Parathyroid adenoma (tissue), 2 donors: ENCODE measurements around the gene ITGA11.

Source experiments
- H2AFZ ChIP-seq: fragments of 300-600 bp; sonication (generic); one replicate; pipeline ENCODE4 v1.7.0; 2017; ENCODE audit warnings: antibody characterized with exemption, mild to moderate bottlenecking
- H3K27ac ChIP-seq: fragments of 300-600 bp; sonication (generic); one replicate; pipeline ENCODE4 v1.7.0; 2017
- H3K27me3 ChIP-seq: fragments of 300-600 bp; sonication (generic); one replicate; pipeline ENCODE4 v1.7.0; 2017; ENCODE audit warnings: low read length; ENCODE audit not compliant: control insufficient read depth, insufficient read depth
- H3K36me3 ChIP-seq: fragments of 300-600 bp; sonication (generic); one replicate; pipeline ENCODE4 v1.7.0; 2017; ENCODE audit warnings: low read length; ENCODE audit not compliant: control insufficient read depth, insufficient read depth
- H3K4me1 ChIP-seq: fragments of 300-600 bp; sonication (generic); one replicate; pipeline ENCODE4 v1.7.0; 2017; ENCODE audit warnings: control low read depth
- H3K4me2 ChIP-seq: fragments of 300-600 bp; sonication (generic); one replicate; pipeline ENCODE4 v1.7.0; 2017; ENCODE audit warnings: low read length
- H3K4me3 ChIP-seq: fragments of 300-600 bp; sonication (generic); one replicate; pipeline ENCODE4 v1.7.0; 2017; ENCODE audit warnings: low read depth, low read length
- H3K79me2 ChIP-seq: fragments of 300-600 bp; sonication (generic); one replicate; pipeline ENCODE4 v1.7.0; 2017; ENCODE audit warnings: control low read depth
- H3K9ac ChIP-seq: fragments of 300-600 bp; sonication (generic); one replicate; pipeline ENCODE4 v1.7.0; 2017; ENCODE audit warnings: mild to moderate bottlenecking
- H3K9me3 ChIP-seq: fragments of 300-600 bp; sonication (generic); one replicate; pipeline ENCODE4 v1.7.0; 2017; ENCODE audit warnings: low read length; ENCODE audit not compliant: control insufficient read depth
- CTCF ChIP-seq: fragments of 300-600 bp; sonication (generic); IDR thresholded peaks from one replicate; pipeline ENCODE4 v1.7.0; 2017; ENCODE audit warnings: antibody characterized with exemption, mild to moderate bottlenecking
- donor health status: primary hyperparathyroidism.

Gene ITGA11

GRCh38 chr15:68431037-68431791 lies 749 bp downstream of the ITGA11 start:
- H2AFZ ChIP-seq, result no peak overlapping the region
- no peak for TF ChIP-seq CTCF
- H3K4me3 ChIP-seq, result peak overlapping the region; percentile 44
- H3K9me3 ChIP-seq, result no peaks in the 10 kb centered on the region
- H3K4me2 ChIP-seq, result peak overlapping the region; percentile 70
- H3K27ac ChIP-seq, result no peak overlapping the region
- no peaks in the 10 kb centered on the region for H3K27me3 ChIP-seq
- H3K9ac ChIP-seq, result no peak overlapping the region
- H3K36me3 ChIP-seq, result no peaks in the 10 kb centered on the region
- no peaks in the 10 kb centered on the region for H3K79me2 ChIP-seq
- no peaks in the 10 kb centered on the region for H3K4me1 ChIP-seq

DNA sequence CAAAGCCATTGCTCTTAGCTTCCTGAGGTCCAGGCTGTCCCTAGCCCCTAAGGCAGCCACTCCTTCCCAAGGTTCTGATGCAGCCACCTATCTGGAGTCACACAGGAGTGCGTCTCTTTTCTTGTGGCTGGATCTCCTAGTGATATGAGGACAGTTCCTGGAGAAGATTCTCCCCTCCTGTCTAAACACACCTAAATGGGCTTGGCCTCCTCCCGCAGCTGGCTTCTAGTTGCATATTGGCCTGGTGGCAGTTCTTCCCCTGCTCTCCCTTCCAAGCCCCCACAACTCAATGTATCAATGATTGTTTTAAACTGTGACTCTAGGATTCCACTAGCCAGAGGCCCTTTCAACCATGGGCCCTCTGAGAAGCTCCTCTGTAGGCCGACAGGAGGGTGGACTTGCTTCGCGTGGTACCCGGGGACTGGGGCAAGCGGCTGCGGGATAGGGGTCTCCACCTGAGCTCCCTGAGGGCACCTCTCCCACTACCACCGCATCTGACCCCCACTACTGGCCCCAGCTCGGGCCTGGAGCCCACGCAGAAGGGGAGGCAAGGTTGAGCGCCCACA lies 1.4 kb downstream of the ITGA11 start:
- H3K9ac ChIP-seq, result no peak overlapping the region
- no peaks in the 10 kb centered on the region for H3K36me3 ChIP-seq
- no peak overlapping the region for H2AFZ ChIP-seq
- no peaks in the 10 kb centered on the region for H3K9me3 ChIP-seq
- no peak overlapping the region for H3K27ac ChIP-seq
- no peaks in the 10 kb centered on the region for H3K4me1 ChIP-seq
- no peak overlapping the region for H3K4me2 ChIP-seq
- no peaks in the 10 kb centered on the region for H3K27me3 ChIP-seq
- H3K79me2 ChIP-seq, result no peaks in the 10 kb centered on the region
- no peak for TF ChIP-seq CTCF
- no peak overlapping the region for H3K4me3 ChIP-seq

DNA sequence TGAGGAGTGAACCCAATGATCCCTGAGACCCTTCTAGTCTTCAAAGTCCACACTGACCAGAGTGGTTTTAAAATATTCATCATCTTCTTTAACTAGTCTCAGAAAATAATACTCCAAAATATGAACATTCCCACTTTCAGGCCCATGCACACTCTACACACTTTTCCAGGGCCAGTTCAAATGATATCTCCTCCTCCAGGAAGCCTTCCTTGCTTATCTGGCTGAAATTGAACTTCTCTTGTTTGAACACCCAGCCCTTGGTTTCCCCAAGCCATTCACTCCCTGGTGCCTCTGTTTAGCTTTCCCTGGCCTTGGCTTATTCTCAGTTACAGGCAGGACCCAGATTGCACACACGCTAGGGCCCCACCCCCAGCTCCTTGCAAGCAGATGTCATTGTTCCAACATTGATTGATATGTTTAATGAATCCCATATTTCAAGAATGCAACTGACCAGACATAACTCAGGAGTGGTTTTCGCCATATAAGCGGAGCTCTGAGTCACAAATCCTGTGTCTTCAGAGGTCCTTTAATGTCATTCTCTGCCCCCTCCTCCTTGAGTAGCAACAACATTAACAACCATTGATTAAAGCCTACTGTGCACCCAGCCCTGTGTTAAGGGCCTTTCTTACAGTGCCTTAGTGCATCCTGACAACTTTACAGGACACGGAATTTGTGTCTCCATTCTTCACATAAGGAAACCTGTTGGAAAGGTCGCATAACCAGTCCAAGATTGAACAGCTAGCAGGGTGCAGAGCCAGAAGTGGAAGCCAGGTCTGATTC lies 2.1 kb downstream of the ITGA11 start:
- no peaks in the 10 kb centered on the region for H3K27me3 ChIP-seq

DNA sequence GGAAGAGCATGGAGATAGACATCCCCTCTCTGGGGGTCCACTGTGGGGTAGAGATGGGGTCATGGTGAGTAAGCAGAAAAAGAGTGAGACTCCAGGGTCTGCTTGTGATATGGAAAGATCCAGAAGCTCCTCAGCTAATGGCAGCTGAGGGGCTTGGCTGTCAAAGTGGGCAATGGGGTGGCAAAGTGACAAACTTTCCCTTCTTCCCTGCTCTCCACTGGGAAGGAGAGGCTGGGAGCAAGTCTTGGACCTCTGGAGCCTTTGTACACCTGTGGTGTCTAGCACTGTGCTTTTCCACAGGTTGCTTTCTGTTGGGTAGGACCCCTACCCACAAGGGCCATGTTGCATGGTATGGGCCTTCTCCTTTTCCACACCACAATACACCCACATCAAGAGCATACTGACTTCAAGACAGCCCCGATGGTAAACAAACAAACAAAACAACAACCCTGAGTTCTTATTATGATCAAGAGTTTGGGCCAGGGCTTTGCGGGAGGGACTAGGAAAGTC lies 3.5 kb downstream of the ITGA11 start:
- Histone ChIP-seq H3K4me2 (no peak overlapping the region), H3K27me3 (no peaks in the 10 kb centered on the region), H3K4me1 (no peaks in the 10 kb centered on the region), H2AFZ (no peak overlapping the region), H3K36me3 (no peaks in the 10 kb centered on the region), H3K27ac (no peak overlapping the region), H3K4me3 (no peak overlapping the region), H3K9ac (no peak overlapping the region), H3K9me3 (no peaks in the 10 kb centered on the region), H3K79me2 (no peaks in the 10 kb centered on the region)
- TF ChIP-seq CTCF, result no peak

More for the DNA sequence above, 2.1 kb downstream of the ITGA11 start:
- Histone ChIP-seq H3K27ac (no peak overlapping the region), H2AFZ (no peak overlapping the region), H3K79me2 (no peaks in the 10 kb centered on the region), H3K4me2 (no peak overlapping the region), H3K4me3 (no peak overlapping the region), H3K9ac (no peak overlapping the region), H3K4me1 (no peaks in the 10 kb centered on the region), H3K36me3 (no peaks in the 10 kb centered on the region), H3K9me3 (no peaks in the 10 kb centered on the region)
- no peak for TF ChIP-seq CTCF
